K562 (cell line): ENCODE measurements around the gene EXOC6. TPM values are rescaled to one million over a fixed set of nuclear protein-coding genes. Genes with fewer than 3 reads are reported as not detected.
A peak's percentile ranks its signal among the peaks of the same experiment; 100 is the strongest.

Experiments
- CCNT2 ChIP-seq: IDR thresholded peaks from 2 replicates; pipeline ENCODE4 v1.6.1; 2011; ENCODE audit warnings: borderline replicate concordance, low read depth, mild to moderate bottlenecking, moderate library complexity, mixed read lengths, low read length; ENCODE audit not compliant: insufficient read length; ENCODE audit errors: extremely low read depth
- CTBP1 ChIP-seq: fragments of 450-650 bp; IDR thresholded peaks from 2 replicates; pipeline ENCODE4 v1.6.1; 2016; ENCODE audit warnings: borderline replicate concordance
- DMBX1 ChIP-seq: fragments of 250-450 bp; sonication (Bioruptor Pico); IDR thresholded peaks from 2 replicates; pipeline ENCODE4 v1.8.0; 2022; ENCODE audit warnings: inconsistent platforms, mild to moderate bottlenecking, moderate library complexity, borderline replicate concordance
- GATAD2B ChIP-seq: fragments of 450-650 bp; IDR thresholded peaks from 2 replicates; pipeline ENCODE4 v1.6.1; 2017; ENCODE audit warnings: mild to moderate bottlenecking, borderline replicate concordance
- HDAC1 ChIP-seq, 2 experiments: fragments of 450-650 bp; IDR thresholded peaks; 2 replicates each; pipeline ENCODE4 v1.6.1; 2016 to 2017; ENCODE audit warnings: inconsistent platforms in 1 of 2, mild to moderate bottlenecking in 1 of 2, moderate library complexity in 1 of 2
- HMG20B ChIP-seq: fragments of 250-450 bp; sonication (Bioruptor Pico); IDR thresholded peaks from 2 replicates; pipeline ENCODE4 v1.5.0; 2021; ENCODE audit warnings: mild to moderate bottlenecking
- HNRNPL ChIP-seq: fragments of 200-400 bp; formaldehyde crosslinking; IDR thresholded peaks from 2 replicates; pipeline ENCODE4 v1.6.1; 2017; ENCODE audit warnings: low read depth, mild to moderate bottlenecking, low read length
- MNT ChIP-seq, 2 experiments: fragments of 450-650 bp; conservative IDR thresholded peaks; 2 replicates each; pipeline ENCODE4 v1.6.1; 2017; ENCODE audit warnings: mild to moderate bottlenecking in 2 of 2, moderate library complexity in 2 of 2
- NUFIP1 ChIP-seq: fragments of 450-650 bp; IDR thresholded peaks from 2 replicates; pipeline ENCODE4 v1.6.1; 2018; ENCODE audit not compliant: partially characterized antibody
- RB1 ChIP-seq: fragments of 450-650 bp; IDR thresholded peaks from 2 replicates; pipeline ENCODE4 v1.6.1; 2017; ENCODE audit warnings: low read depth, mild to moderate bottlenecking
- SNRNP70 ChIP-seq: fragments of 200-400 bp; formaldehyde crosslinking; optimal IDR thresholded peaks from 2 replicates; pipeline ENCODE3; 2017; ENCODE audit warnings: low read depth, low read length
- SRSF1 ChIP-seq: fragments of 200-400 bp; formaldehyde crosslinking; IDR thresholded peaks from 2 replicates; pipeline ENCODE4 v1.6.1; 2017; ENCODE audit warnings: mild to moderate bottlenecking, low read depth, low read length, moderate library complexity
- TGIF2 ChIP-seq: sonication (generic); formaldehyde crosslinking; IDR thresholded peaks from 2 replicates; pipeline ENCODE4 v1.8.1; 2022; ENCODE audit warnings: mild to moderate bottlenecking, missing genetic modification reagents, moderate library complexity
- YBX1 ChIP-seq: fragments of 450-650 bp; IDR thresholded peaks from 2 replicates; pipeline ENCODE4 v1.7.1; 2016; ENCODE audit warnings: mild to moderate bottlenecking
- ZBTB43 ChIP-seq: sonication (generic); formaldehyde crosslinking; IDR thresholded peaks from 2 replicates; pipeline ENCODE4 v1.8.0; 2023; ENCODE audit warnings: mild to moderate bottlenecking, missing genetic modification reagents
- ZFX ChIP-seq: sonication (generic); formaldehyde crosslinking; IDR thresholded peaks from 2 replicates; pipeline ENCODE4 v1.8.0; 2022; ENCODE audit warnings: mild to moderate bottlenecking, missing genetic modification reagents, moderate library complexity
- ZNF511 ChIP-seq: sonication (generic); formaldehyde crosslinking; IDR thresholded peaks from 2 replicates; pipeline ENCODE4 v1.8.0; 2022; ENCODE audit warnings: mild to moderate bottlenecking, missing genetic modification reagents
- ZNF609 ChIP-seq: sonication (generic); formaldehyde crosslinking; IDR thresholded peaks from 2 replicates; pipeline ENCODE4 v1.8.1; 2023; ENCODE audit warnings: missing genetic modification reagents, mild to moderate bottlenecking, borderline replicate concordance
- ZNF717 ChIP-seq: fragments of 250-450 bp; sonication (Bioruptor Pico); IDR thresholded peaks from 2 replicates; pipeline ENCODE4 v1.5.0; 2021
- polyA plus RNA-seq, 8 experiments: library from polyadenylated mRNA; depleted of rRNA in 4 of 8; stranded (reverse) in 5 of 8; unstranded in 3 of 8; fragments of >200 nt; fragmentation: Nextera tagmentation in 2 of 8; fragmentation: Illumina TruSeq in 1 of 8; extraction: Ambion mirVana in 2 of 8; extraction: Trizol in 1 of 8; gene quantifications; 2 replicates each; pipeline versions ENCODE4 v1.2.1 to v1.2.3, GENCODE V29; 2011 to 2014; ENCODE audit warnings: inconsistent platforms in 1 of 8, missing spikeins in 1 of 8
- total RNA-seq, 7 experiments: library from RNA; depleted of rRNA in 6 of 7; stranded (reverse); fragments of >200 nt in 6 of 7; fragmentation: Illumina TruSeq in 2 of 7; extraction: Trizol in 2 of 7; gene quantifications; 2 replicates each; pipeline versions ENCODE4 v1.2.1 to v1.2.3, GENCODE V29; 2011 to 2021; ENCODE audit warnings: low replicate concordance in 1 of 7

Gene EXOC6
- total and polyA plus RNA-seq, 9 of the 15 experiments (the other 6 are each of a cell fraction or from before 2014, with no cell fraction given): 13.9 to 42.8 (median 24.9) TPM

- TF ChIP-seq ZNF609 (CRISPR knock-in tag) (no peak), YBX1 (no peak), HDAC1 (IDR thresholded peaks at IDR 0.05) (peak in 1 of 2 experiments; percentile 46; a peak in 1 of 4 replicates), SRSF1 (no peak), SNRNP70 (no peak), HNRNPL (no peak), DMBX1 (CRISPR knock-in tag) (peak; percentile 66; the same call in 1 of the 2 replicates), ZFX (CRISPR knock-in tag) (no peak), HMG20B (CRISPR knock-in tag) (no peak), ZNF511 (CRISPR knock-in tag) (0 out of 2 replicates have a peak, but pooled peaks have one; percentile 17), CTBP1 (peak; percentile 28; the same call in 1 of the 2 replicates), RB1 (no peak), NUFIP1 (no peak), CCNT2 (no peak), ZNF717 (0 out of 2 replicates have a peak, but pooled peaks have one; percentile 43), TGIF2 (no peak), GATAD2B (no peak), ZBTB43 (CRISPR knock-in tag) (no peak), MNT (conservative IDR thresholded peaks at IDR 0.05) (peak; percentile 69 to 76)
Measured at GRCh38 chr10:92829042-92829785, 19.1 kb upstream of the EXOC6 start (continued).
